Activated B cell treated with CpG ODN at 0.5 μM for 24 hours (primary cell): ENCODE data around the gene UMODL1. TPM values are rescaled to one million over a fixed set of nuclear protein-coding genes. Genes with fewer than 3 reads are reported as not detected.

Source experiments
- ATAC-seq: fragments of 200-7000 bp; cut with Tn5 transposase; one replicate; pipeline ENCODE4 v1.10.0; 2021; ENCODE audit warnings: low read depth, mild to moderate bottlenecking, moderate library complexity
- CTCF ChIA-PET: fragments of 350-600 bp; sonication (Branson Sonifier 250); formaldehyde crosslinking; loops from one replicate; lab custom pipeline; 2021; ENCODE audit warnings: antibody characterized with exemption; lab: Charles Lee
- POLR2A ChIA-PET: fragments of 350-600 bp; sonication (Branson Sonifier 250); formaldehyde crosslinking; loops from one replicate; lab custom pipeline; 2021; ENCODE audit warnings: antibody characterized with exemption; lab: Charles Lee
- DNase-seq: peaks from one replicate; pipeline ENCODE4 v3.0.0; 2022
- H3K27ac Mint-ChIP-seq: one replicate; pipeline ENCODE4 v1.8.0; 2020; ENCODE audit warnings: mixed read lengths
- H3K27me3 Mint-ChIP-seq: one replicate; pipeline ENCODE4 v1.8.0; 2021; ENCODE audit warnings: mixed read lengths
- H3K36me3 Mint-ChIP-seq: one replicate; pipeline ENCODE4 v1.8.0; 2021; ENCODE audit warnings: low read depth, mixed read lengths
- H3K4me1 Mint-ChIP-seq: one replicate; pipeline ENCODE4 v1.8.0; 2021; ENCODE audit warnings: mixed read lengths
- H3K4me3 Mint-ChIP-seq: one replicate; pipeline ENCODE4 v1.8.0; 2020; ENCODE audit warnings: mild to moderate bottlenecking, mixed read lengths
- H3K9me3 Mint-ChIP-seq: one replicate; pipeline ENCODE4 v1.8.0; 2020; ENCODE audit warnings: mixed read lengths
- intact Hi-C: fragments of 100-400 bp; cut with micrococcal nuclease; formaldehyde crosslinking; loops from one replicate; pipeline ENCODE4 v1.15.1; 2024
- total RNA-seq: library from RNA; stranded (reverse); gene quantifications from 2 replicates; pipeline ENCODE4 v1.2.3, GENCODE V29; 2022
- TF ChIP-seq, protein P1 (sequence below): fragments of 200-600 bp; IDR thresholded peaks from one replicate; pipeline ENCODE4 v1.8.0; 2022; ENCODE audit warnings: antibody characterized with exemption, mild to moderate bottlenecking

Gene UMODL1
- total RNA-seq, 1 donor from 2014 or later, result 0.04 TPM

DNA sequence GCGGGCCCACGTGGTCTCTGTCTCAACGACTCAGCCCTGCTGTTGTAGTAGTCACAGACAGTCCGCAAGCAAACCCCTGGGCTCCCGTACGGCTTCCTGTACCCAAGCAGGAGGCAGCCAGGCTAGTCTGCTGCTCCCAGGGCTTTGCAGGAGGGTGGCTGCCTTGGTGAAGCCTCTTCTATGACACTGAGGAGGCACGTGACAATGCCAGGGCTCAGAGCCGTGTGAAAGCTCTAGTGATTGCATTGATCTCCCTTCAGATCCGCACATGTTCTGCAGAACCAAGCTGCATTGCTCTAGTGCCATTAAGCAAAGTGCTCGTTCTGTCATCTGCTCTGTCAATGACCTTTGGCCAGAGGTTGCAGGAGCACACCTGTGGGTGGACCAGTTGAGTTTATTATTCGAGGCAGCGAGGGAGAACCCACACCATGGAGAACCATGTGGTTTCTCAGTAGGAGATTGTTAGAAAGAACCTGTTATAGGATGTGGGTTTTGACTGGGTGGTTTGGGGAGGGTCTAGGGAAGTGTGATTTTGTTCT, 18.0 kb downstream of the UMODL1 start:
- Mint-ChIP-seq H3K9me3 (no peaks in the 10 kb centered on the region), H3K4me3 (no peak overlapping the region), H3K27me3 (peaks cover 11% of the 10 kb centered on the region), H3K4me1 (peaks cover 9% of the 10 kb centered on the region), H3K36me3 (no peaks in the 10 kb centered on the region), H3K27ac (no peak overlapping the region)
- no peak for DNase-seq
- intact Hi-C loops, result no loop called here
- ChIA-PET CTCF (no interaction called here), POLR2A (interaction anchor here (1.3 kb wide), 1 partner anchor 8 kb away, joined by 3 read pairs; no protein-coding TSS in a partner anchor)
- TF ChIP-seq, protein P1, sequence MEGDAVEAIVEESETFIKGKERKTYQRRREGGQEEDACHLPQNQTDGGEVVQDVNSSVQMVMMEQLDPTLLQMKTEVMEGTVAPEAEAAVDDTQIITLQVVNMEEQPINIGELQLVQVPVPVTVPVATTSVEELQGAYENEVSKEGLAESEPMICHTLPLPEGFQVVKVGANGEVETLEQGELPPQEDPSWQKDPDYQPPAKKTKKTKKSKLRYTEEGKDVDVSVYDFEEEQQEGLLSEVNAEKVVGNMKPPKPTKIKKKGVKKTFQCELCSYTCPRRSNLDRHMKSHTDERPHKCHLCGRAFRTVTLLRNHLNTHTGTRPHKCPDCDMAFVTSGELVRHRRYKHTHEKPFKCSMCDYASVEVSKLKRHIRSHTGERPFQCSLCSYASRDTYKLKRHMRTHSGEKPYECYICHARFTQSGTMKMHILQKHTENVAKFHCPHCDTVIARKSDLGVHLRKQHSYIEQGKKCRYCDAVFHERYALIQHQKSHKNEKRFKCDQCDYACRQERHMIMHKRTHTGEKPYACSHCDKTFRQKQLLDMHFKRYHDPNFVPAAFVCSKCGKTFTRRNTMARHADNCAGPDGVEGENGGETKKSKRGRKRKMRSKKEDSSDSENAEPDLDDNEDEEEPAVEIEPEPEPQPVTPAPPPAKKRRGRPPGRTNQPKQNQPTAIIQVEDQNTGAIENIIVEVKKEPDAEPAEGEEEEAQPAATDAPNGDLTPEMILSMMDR, result no peak
- no peak for ATAC-seq

DNA sequence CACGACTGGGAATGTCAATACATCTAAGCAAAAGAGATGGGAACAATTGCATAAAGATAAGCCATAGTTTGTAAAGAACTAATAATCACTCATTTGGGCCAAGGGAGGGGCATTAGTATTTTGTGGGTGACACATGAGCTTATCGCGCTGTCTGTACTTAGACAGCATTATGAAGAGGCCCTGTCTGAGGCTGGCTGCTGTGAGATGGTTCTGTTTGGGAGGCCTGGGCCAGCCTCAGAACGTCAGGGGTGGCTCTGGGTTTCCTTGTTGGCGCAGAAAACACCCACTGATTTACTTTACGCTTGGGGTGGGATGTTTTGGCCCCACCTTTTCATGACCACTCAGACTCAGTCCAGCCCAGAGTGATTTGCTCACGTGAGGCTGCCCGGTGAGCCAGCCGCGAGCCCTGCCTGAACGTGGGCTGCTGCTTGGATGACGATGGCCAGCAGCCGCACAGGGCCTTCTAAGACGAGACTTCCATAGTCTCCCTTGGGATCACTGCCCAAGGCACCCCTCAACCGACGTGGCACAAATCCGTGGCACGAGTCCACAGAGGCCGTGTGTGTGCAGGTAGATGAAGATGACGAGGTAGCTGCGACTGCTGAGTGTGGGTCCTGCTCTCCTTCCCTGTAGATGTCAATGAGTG, 18.7 kb downstream of the UMODL1 start:
- TF ChIP-seq, protein P1, result no peak
- DNase-seq (no peak), ATAC-seq (no peak)
- ChIA-PET POLR2A (interaction anchor here (1.3 kb wide), 1 partner anchor 9 kb away, joined by 3 read pairs; no protein-coding TSS in a partner anchor), CTCF (no interaction called here)
- no peaks in the 10 kb centered on the region for H3K9me3 Mint-ChIP-seq
- H3K4me3 Mint-ChIP-seq, result no peak overlapping the region
- no peak overlapping the region for H3K27ac Mint-ChIP-seq
- no peaks in the 10 kb centered on the region for H3K36me3 Mint-ChIP-seq
- intact Hi-C loops, result no loop called here
- H3K27me3 Mint-ChIP-seq, result peaks cover 11% of the 10 kb centered on the region
- H3K4me1 Mint-ChIP-seq, result peaks cover 9% of the 10 kb centered on the region

DNA sequence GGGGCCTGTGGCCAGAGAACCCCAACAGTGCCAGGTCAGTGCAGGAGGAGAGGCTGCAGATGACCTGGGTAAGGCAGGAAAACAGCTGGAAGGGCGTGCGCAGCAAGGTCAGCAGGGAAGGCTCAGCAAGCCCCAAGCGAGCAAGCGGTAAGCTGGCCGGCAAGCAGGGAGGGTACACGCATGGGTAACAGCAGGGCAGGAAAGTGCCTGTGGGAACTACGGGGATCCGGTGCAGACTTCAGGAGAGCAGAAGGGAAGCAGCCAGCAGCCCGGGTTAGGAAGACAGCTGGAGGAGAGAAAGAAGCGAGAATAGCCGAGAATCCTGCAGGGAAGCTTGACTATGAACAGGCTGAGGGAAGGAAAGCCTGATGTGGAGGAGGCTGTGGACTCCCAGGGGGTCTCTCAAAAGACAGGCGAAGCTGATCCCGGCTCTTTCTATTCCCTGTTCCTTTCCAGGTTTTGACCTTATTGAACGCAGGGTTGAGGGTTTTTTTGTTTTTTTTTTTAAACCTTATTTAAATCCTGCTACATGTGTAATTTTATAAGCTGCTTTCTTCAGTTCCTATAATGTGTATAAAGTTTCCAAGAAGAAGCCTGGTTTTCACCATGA, 20.9 kb downstream of the UMODL1 start:
- ChIA-PET POLR2A (no interaction called here), CTCF (no interaction called here)
- TF ChIP-seq, protein P1, result no peak
- no peaks in the 10 kb centered on the region for H3K36me3 Mint-ChIP-seq
- no peak for ATAC-seq
- H3K9me3 Mint-ChIP-seq, result no peaks in the 10 kb centered on the region
- intact Hi-C loops, result no loop called here
- DNase-seq, result no peak
- H3K27ac Mint-ChIP-seq, result no peak overlapping the region
- no peak overlapping the region for H3K4me3 Mint-ChIP-seq
- peaks cover 12% of the 10 kb centered on the region for H3K27me3 Mint-ChIP-seq
- H3K4me1 Mint-ChIP-seq, result peaks cover 7% of the 10 kb centered on the region

DNA sequence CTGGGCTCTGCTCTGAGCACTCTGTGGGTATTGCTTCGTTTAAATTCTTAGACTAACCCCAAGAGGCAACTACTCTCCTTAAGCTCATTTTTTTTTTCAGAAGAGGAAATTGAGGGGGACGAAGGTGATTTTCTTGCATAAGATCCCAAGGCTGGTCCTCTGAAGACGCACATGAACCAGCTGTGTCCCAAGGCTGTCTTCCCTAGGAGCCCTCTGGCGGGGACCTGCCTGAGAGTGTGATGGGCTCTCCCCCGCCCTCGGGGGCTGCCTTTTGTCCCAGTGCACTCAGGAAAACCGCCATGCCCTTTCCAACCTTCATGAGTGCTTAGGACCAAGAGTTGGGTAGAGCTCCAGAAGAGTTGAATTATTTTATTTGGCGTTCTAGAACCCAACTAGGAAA, 21.7 kb downstream of the UMODL1 start:
- Mint-ChIP-seq H3K9me3 (no peaks in the 10 kb centered on the region), H3K36me3 (no peaks in the 10 kb centered on the region), H3K27ac (no peak overlapping the region), H3K4me1 (peaks cover 5% of the 10 kb centered on the region), H3K4me3 (no peak overlapping the region), H3K27me3 (peaks cover 15% of the 10 kb centered on the region)
- ATAC-seq (no peak), DNase-seq (no peak)
- TF ChIP-seq, protein P1, result no peak
- ChIA-PET CTCF (no interaction called here), POLR2A (no interaction called here)
- intact Hi-C loops, result no loop called here

DNA sequence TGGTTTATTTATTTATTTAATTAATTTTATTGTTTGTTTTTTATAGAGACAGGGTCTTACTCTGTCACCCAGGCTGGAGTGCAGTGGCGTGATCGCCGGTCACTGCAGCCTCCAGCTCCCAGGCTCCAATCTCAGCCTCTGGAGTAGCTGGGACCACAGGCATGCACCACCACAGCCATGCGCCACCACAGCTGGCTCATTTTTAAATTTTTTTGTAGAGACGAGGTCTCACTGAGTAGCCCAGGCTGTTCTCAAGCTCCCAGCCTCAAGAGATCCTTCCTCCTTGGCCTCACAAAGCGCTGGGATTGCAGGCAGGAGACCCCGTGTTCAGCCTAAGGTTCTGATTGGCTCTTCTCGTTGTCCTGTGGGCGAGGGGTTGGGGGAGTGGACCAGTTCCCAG, 22.1 kb downstream of the UMODL1 start:
- intact Hi-C loops, result no loop called here
- DNase-seq (no peak), ATAC-seq (no peak)
- TF ChIP-seq, protein P1, result no peak
- Mint-ChIP-seq H3K4me3 (no peak overlapping the region), H3K36me3 (no peaks in the 10 kb centered on the region), H3K27ac (no peak overlapping the region), H3K27me3 (peaks cover 16% of the 10 kb centered on the region), H3K4me1 (peaks cover 8% of the 10 kb centered on the region), H3K9me3 (no peaks in the 10 kb centered on the region)
- CTCF ChIA-PET, result no interaction called here
- POLR2A ChIA-PET, result no interaction called here
